ENCODE data around the gene DLK2. TPM values are rescaled to one million over a fixed set of nuclear protein-coding genes. Genes with fewer than 3 reads are reported as not detected.
A peak's percentile ranks its signal among the peaks of the same experiment; 100 is the strongest.

The DLK2 gene
- total RNA-seq, 1 experiment from 2014 or later: 1.4 TPM

DNA sequence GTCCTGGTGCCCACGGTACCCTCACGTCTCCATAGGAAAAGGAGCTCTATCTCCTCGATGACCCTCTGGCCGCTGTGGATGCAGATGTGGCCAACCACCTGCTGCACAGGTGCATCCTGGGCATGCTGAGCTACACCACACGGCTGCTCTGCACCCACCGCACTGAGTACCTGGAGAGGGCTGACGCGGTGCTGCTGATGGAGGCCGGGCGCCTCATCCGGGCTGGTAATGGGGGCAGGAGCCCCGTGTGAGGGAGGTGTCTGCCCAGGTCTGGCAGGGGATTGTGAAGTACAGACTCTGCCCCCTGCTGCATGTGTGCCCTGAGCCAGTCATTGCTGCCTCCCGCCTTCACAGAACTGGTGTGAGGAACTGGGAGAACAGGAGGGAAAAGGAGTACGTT is 12.4 kb downstream of the DLK2 start:
- CTCF ChIA-PET: no interaction called here
- no peak overlapping the region for H3K9ac ChIP-seq (ENCODE audit: low read length)
- no peaks in the 10 kb centered on the region for H3K4me1 ChIP-seq (ENCODE audit: insufficient read depth, low read length)
- H3K27ac ChIP-seq (ENCODE audit: low read length): no peak overlapping the region
- no peaks in the 10 kb centered on the region for H3K27me3 ChIP-seq (ENCODE audit: low read length)
- peaks cover 16% of the 10 kb centered on the region; the same call in 1 of the 2 replicates for H3K36me3 ChIP-seq (ENCODE audit: low read depth, low read length)
- H3K79me2 ChIP-seq (ENCODE audit: low read length): no peaks in the 10 kb centered on the region
- no peaks in the 10 kb centered on the region for H4K20me1 ChIP-seq (ENCODE audit: low read length)
- H3K9me2 ChIP-seq (replicated peaks; ENCODE audit: low read length): no peaks in the 10 kb centered on the region
- H3K4me2 ChIP-seq (ENCODE audit: low read length): no peak overlapping the region
- no peaks in the 10 kb centered on the region for H3K9me3 ChIP-seq (ENCODE audit: low read length)
- no peak overlapping the region for H2AFZ ChIP-seq (ENCODE audit: low read length)
- no peak for TF ChIP-seq EZH2phosphoT487 (IDR thresholded peaks at IDR 0.05; ENCODE audit: borderline replicate concordance, low read length)
- TF ChIP-seq EZH2 (IDR thresholded peaks at IDR 0.05; ENCODE audit: low read length, unreplicated experiment): no peak
- TF ChIP-seq CTCF (conservative IDR thresholded peaks at IDR 0.05; ENCODE audit: low read depth, low read length): no peak
- no TSS peak for BruUV-seq (replicated peaks)
- intact Hi-C loops (cut with micrococcal nuclease): no loop called here
- DNase-seq (no peak), ATAC-seq (no peak)
- H3K4me3 ChIP-seq (ENCODE audit: low read length): no peak overlapping the region
- POLR2A ChIA-PET (ENCODE audit: unreplicated experiment): no interaction called here
- no peaks in the 10 kb centered on the region for H3F3A ChIP-seq (ENCODE audit: low read length, unreplicated experiment)

DNA sequence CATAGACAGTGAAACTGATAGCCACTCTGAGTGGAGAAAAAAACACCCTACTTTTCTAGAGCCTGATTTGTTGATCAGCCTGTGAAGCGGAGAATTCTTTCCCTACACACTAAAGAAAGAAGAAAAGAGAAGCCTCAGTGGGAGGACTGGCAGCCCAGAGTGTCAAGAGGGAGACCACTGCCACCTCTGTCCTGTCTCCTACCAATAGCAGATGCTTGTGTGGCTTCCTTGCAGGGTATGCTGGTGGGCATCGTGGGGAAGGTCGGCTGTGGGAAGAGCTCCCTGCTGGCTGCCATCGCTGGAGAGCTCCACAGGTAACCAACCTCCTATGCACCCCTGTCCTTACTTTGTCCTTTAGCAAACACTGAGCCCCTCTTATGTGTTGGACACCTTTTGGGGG is 17.6 kb downstream of the DLK2 start:
- Histone ChIP-seq H3K4me3 (ENCODE audit: low read length) (no peak overlapping the region), H3K79me2 (ENCODE audit: low read length) (no peaks in the 10 kb centered on the region), H3K27me3 (ENCODE audit: low read length) (no peaks in the 10 kb centered on the region), H3K36me3 (ENCODE audit: low read depth, low read length) (peaks cover 11% of the 10 kb centered on the region; the same call in 1 of the 2 replicates), H3F3A (ENCODE audit: low read length, unreplicated experiment) (no peaks in the 10 kb centered on the region), H3K4me2 (ENCODE audit: low read length) (no peak overlapping the region), H3K9me3 (ENCODE audit: low read length) (no peaks in the 10 kb centered on the region), H4K20me1 (ENCODE audit: low read length) (no peaks in the 10 kb centered on the region), H3K27ac (ENCODE audit: low read length) (no peak overlapping the region), H3K9me2 (replicated peaks; ENCODE audit: low read length) (no peaks in the 10 kb centered on the region), H3K4me1 (ENCODE audit: insufficient read depth, low read length) (peaks cover 19% of the 10 kb centered on the region), H2AFZ (ENCODE audit: low read length) (no peak overlapping the region), H3K9ac (ENCODE audit: low read length) (no peak overlapping the region)
- TF ChIP-seq EZH2phosphoT487 (IDR thresholded peaks at IDR 0.05; ENCODE audit: borderline replicate concordance, low read length): no peak
- no peak for TF ChIP-seq CTCF (conservative IDR thresholded peaks at IDR 0.05; ENCODE audit: low read depth, low read length)
- no peak for TF ChIP-seq EZH2 (IDR thresholded peaks at IDR 0.05; ENCODE audit: low read length, unreplicated experiment)
- CTCF ChIA-PET: interaction anchor here (0.6 kb wide), 2 partner anchors 34 to 215 kb away, joined by 3 to 6 read pairs; no protein-coding TSS in a partner anchor
- DNase-seq (no peak), ATAC-seq (no peak)
- intact Hi-C loops (cut with micrococcal nuclease): no loop called here
- no TSS peak for BruUV-seq (replicated peaks)
- POLR2A ChIA-PET (ENCODE audit: unreplicated experiment): interaction anchor here (0.6 to 0.7 kb wide), 2 partner anchors 69 to 423 kb away, joined by 5 to 6 read pairs; partner anchors contain the start of gene KLHDC3

- Histone ChIP-seq H3K4me3 (ENCODE audit: low read length) (no peak overlapping the region), H3K79me2 (ENCODE audit: low read length) (no peaks in the 10 kb centered on the region), H3K4me2 (ENCODE audit: low read length) (peak overlapping the region; percentile 49), H3K36me3 (ENCODE audit: low read depth, low read length) (peaks cover 10% of the 10 kb centered on the region; the same call in 1 of the 2 replicates), H2AFZ (ENCODE audit: low read length) (no peak overlapping the region), H3K9ac (ENCODE audit: low read length) (no peak overlapping the region), H3F3A (ENCODE audit: low read length, unreplicated experiment) (no peaks in the 10 kb centered on the region), H3K4me1 (ENCODE audit: insufficient read depth, low read length) (peaks cover 19% of the 10 kb centered on the region), H4K20me1 (ENCODE audit: low read length) (no peaks in the 10 kb centered on the region), H3K9me2 (replicated peaks; ENCODE audit: low read length) (no peaks in the 10 kb centered on the region), H3K27me3 (ENCODE audit: low read length) (no peaks in the 10 kb centered on the region), H3K27ac (ENCODE audit: low read length) (peak overlapping the region; percentile 23), H3K9me3 (ENCODE audit: low read length) (no peaks in the 10 kb centered on the region)
- DNase-seq (peak; percentile 77), ATAC-seq (peak; percentile 89)
- POLR2A ChIA-PET (ENCODE audit: unreplicated experiment): interaction anchor here (0.7 kb wide), 1 partner anchor 423 kb away, joined by 5 read pairs; the partner anchor contains the start of gene KLHDC3
- BruUV-seq (replicated peaks): no TSS peak
- intact Hi-C loops (cut with micrococcal nuclease): no loop called here
- CTCF ChIA-PET: interaction anchor here (0.6 kb wide), 1 partner anchor 97 kb away, joined by 10 read pairs; no protein-coding TSS in a partner anchor
- TF ChIP-seq EZH2phosphoT487 (IDR thresholded peaks at IDR 0.05; ENCODE audit: borderline replicate concordance, low read length) (no peak), EZH2 (IDR thresholded peaks at IDR 0.05; ENCODE audit: low read length, unreplicated experiment) (no peak), CTCF (conservative IDR thresholded peaks at IDR 0.05; ENCODE audit: low read depth, low read length) (no peak)
Measured at GRCh38 chr6:43436577-43437282, 18.6 kb downstream of the DLK2 start.

Measured in PC-3 (cell line).